ENCODE results near the gene SRPK3.

SRPK3 gene

GRCh38 chrX:153800177-153800722 is 19.4 kb downstream of the SRPK3 start:
- peaks cover 5% of the 10 kb centered on the region for H3K4me1 Mint-ChIP-seq (ENCODE audit: low read depth)
- no peaks in the 10 kb centered on the region for H3K27me3 Mint-ChIP-seq (ENCODE audit: low read depth)

GRCh38 chrX:153800746-153801145 is 19.9 kb downstream of the SRPK3 start:
- Mint-ChIP-seq H3K36me3 (ENCODE audit: low read depth) (peaks cover 2% of the 10 kb centered on the region), H3K27ac (no peak overlapping the region), H3K9me3 (no peaks in the 10 kb centered on the region)

More at GRCh38 chrX:153800177-153800722, 19.4 kb downstream of the SRPK3 start:
- Mint-ChIP-seq H3K27ac (no peak overlapping the region), H3K9me3 (no peaks in the 10 kb centered on the region), H3K4me3 (no peak overlapping the region), H3K36me3 (ENCODE audit: low read depth) (peaks cover 2% of the 10 kb centered on the region)

GRCh38 chrX:153801669-153802068 is 20.8 kb downstream of the SRPK3 start:
- H3K4me3 Mint-ChIP-seq, result no peak overlapping the region
- no peaks in the 10 kb centered on the region for H3K4me1 Mint-ChIP-seq (ENCODE audit: low read depth)
- H3K36me3 Mint-ChIP-seq (ENCODE audit: low read depth), result peaks cover 2% of the 10 kb centered on the region
- H3K9me3 Mint-ChIP-seq, result no peaks in the 10 kb centered on the region
- no peaks in the 10 kb centered on the region for H3K27me3 Mint-ChIP-seq (ENCODE audit: low read depth)
- no peak overlapping the region for H3K27ac Mint-ChIP-seq

More at GRCh38 chrX:153800746-153801145, 19.9 kb downstream of the SRPK3 start:
- no peaks in the 10 kb centered on the region for H3K27me3 Mint-ChIP-seq (ENCODE audit: low read depth)
- no peak overlapping the region for H3K4me3 Mint-ChIP-seq
- peaks cover 5% of the 10 kb centered on the region for H3K4me1 Mint-ChIP-seq (ENCODE audit: low read depth)

DNA sequence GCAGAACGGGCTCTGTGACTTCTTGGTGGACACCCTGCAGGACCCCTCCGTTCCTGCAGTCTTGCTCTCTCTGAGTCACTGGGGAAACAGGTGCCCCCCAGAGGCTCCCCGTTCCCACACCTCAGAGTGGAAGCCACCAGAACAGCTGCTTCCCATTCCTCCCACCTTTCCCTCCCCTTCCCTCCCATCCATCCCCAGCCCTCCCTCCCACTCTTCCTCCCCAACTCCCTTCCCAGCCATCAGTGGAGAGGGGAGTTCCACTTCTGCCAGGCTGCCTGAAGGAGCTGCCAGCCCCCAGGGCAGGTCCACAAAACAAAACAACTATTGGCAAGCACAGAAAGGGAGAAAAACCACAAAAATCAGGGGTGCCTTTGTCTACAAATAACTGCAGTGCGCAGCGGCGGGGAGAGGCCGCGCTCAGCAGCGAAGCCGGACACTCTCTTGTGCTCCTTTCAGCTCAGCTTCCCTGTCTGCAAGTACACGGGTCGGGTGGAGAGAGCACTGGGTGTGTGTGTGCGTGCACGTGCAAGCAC is 21.7 kb downstream of the SRPK3 start:
- no peak overlapping the region for H3K27ac Mint-ChIP-seq
- H3K4me3 Mint-ChIP-seq, result no peak overlapping the region
- no peaks in the 10 kb centered on the region for H3K9me3 Mint-ChIP-seq
- no peaks in the 10 kb centered on the region for H3K4me1 Mint-ChIP-seq (ENCODE audit: low read depth)
- peaks cover 2% of the 10 kb centered on the region for H3K36me3 Mint-ChIP-seq (ENCODE audit: low read depth)
- no peaks in the 10 kb centered on the region for H3K27me3 Mint-ChIP-seq (ENCODE audit: low read depth)

DNA sequence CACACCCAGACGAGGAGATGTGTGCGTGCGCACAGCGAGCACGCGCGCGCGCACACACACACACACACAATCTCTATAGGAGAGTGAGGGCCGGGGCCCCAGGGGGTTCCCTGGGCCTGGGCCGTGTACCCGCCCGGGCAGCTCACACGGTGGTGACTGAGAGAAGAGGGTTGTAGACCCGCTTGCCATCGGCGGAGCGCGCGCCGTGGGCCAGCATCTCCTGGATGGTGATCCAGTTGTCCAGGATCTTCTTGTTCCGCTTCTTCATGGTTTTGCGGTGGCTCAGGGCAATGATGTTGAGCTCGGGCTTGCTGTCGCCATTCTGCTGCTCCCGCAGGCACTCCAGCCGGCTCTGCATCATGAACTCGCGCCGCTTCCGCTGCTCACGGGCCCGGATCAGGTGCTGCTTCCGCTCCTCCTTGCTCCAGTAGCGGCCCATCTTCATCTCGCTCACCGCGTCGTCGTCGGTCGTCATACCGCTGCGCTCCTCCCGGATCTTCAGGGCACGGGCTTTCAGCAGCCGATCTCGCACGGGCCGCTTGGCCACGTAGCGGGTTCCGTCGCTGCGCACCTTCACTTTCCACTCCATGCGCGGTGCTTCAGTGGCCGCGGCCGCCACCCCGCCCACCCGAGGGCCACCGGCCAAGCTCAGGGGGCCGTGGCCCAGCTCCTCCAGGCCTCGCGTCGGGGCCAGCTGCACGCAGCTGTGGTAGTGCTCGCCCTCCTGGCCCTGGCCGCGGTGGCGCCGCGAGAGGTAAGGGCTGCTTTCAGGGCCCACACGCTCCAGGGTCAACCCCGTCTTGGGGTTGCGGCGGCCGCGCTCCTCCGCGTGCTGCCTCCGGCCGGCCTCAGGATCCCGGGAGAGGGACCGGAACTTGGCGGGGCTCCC is 22.6 kb downstream of the SRPK3 start:
- no peaks in the 10 kb centered on the region for H3K4me1 Mint-ChIP-seq (ENCODE audit: low read depth)
- H3K4me3 Mint-ChIP-seq, result no peak overlapping the region
- H3K27me3 Mint-ChIP-seq (ENCODE audit: low read depth), result no peaks in the 10 kb centered on the region
- H3K36me3 Mint-ChIP-seq (ENCODE audit: low read depth), result no peaks in the 10 kb centered on the region
- H3K9me3 Mint-ChIP-seq, result no peaks in the 10 kb centered on the region
- no peak overlapping the region for H3K27ac Mint-ChIP-seq

DNA sequence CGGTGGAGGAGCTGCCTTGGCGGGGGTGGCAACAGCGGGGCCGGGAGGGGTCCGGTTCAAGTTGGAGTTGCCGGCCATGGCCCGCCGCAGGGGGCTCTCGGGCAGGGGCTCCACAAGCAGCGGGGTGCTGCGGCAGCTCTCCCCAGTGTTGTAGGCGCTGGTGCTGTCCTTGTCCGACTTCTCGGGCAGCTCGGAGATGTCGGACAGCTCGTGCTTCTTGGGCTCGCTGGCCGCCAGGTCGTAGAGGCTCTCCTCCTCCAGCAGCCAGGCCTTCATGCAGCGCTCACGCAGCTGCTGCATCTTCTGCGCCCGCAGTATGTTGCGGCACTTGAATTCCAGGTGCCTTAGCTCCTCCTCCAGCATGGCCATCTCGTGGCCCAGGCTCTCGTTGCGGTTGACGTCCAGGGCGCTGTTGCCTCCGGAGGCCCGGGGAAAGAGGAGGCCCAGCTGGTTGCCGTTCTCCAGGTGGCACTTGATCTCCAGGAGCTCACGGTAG is 23.3 kb downstream of the SRPK3 start:
- Mint-ChIP-seq H3K9me3 (no peaks in the 10 kb centered on the region), H3K36me3 (ENCODE audit: low read depth) (no peaks in the 10 kb centered on the region), H3K4me1 (ENCODE audit: low read depth) (no peaks in the 10 kb centered on the region), H3K27me3 (ENCODE audit: low read depth) (no peaks in the 10 kb centered on the region), H3K4me3 (no peak overlapping the region), H3K27ac (no peak overlapping the region)

GRCh38 chrX:153804621-153805020 is 23.8 kb downstream of the SRPK3 start:
- H3K4me1 Mint-ChIP-seq (ENCODE audit: low read depth), result no peaks in the 10 kb centered on the region
- no peaks in the 10 kb centered on the region for H3K27me3 Mint-ChIP-seq (ENCODE audit: low read depth)
- H3K36me3 Mint-ChIP-seq (ENCODE audit: low read depth), result no peaks in the 10 kb centered on the region
- no peak overlapping the region for H3K4me3 Mint-ChIP-seq
- no peaks in the 10 kb centered on the region for H3K9me3 Mint-ChIP-seq
- H3K27ac Mint-ChIP-seq, result no peak overlapping the region

GRCh38 chrX:153805436-153805835 is 24.6 kb downstream of the SRPK3 start:
- no peaks in the 10 kb centered on the region for H3K27me3 Mint-ChIP-seq (ENCODE audit: low read depth)
- no peak overlapping the region for H3K4me3 Mint-ChIP-seq
- H3K36me3 Mint-ChIP-seq (ENCODE audit: low read depth), result no peaks in the 10 kb centered on the region
- no peak overlapping the region for H3K27ac Mint-ChIP-seq
- H3K4me1 Mint-ChIP-seq (ENCODE audit: low read depth), result no peaks in the 10 kb centered on the region
- H3K9me3 Mint-ChIP-seq, result no peaks in the 10 kb centered on the region

DNA sequence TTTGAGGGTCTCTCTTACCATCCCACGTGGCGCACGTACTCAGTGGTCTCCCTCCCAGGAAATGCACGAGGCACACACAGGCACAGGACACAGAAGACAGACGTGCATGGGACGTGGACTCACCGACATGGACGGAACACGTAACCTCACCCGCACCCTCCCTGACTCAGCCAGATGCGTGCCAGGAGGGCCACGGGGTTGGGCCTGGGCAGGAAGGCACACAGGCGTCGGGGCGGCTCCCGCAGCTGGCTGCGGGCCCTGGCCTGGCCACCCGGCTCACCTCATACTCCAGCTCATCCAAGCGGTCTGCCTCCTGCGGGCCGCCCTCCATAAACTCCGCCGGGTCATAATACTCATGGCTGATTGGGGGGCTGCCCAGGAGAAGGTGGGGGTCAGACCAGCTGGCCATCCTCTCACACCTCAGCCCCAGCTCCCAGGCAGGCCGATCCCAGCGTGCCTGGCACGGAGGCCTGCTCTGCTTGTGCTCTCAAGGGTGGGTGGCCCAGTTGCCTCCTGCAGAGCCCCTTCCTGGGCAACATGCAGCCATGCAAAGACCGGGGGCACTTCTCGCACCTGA is 26.2 kb downstream of the SRPK3 start:
- Mint-ChIP-seq H3K9me3 (no peaks in the 10 kb centered on the region), H3K36me3 (ENCODE audit: low read depth) (no peaks in the 10 kb centered on the region), H3K27ac (no peak overlapping the region), H3K4me3 (no peak overlapping the region), H3K4me1 (ENCODE audit: low read depth) (no peaks in the 10 kb centered on the region), H3K27me3 (ENCODE audit: low read depth) (peaks cover 7% of the 10 kb centered on the region)

DNA sequence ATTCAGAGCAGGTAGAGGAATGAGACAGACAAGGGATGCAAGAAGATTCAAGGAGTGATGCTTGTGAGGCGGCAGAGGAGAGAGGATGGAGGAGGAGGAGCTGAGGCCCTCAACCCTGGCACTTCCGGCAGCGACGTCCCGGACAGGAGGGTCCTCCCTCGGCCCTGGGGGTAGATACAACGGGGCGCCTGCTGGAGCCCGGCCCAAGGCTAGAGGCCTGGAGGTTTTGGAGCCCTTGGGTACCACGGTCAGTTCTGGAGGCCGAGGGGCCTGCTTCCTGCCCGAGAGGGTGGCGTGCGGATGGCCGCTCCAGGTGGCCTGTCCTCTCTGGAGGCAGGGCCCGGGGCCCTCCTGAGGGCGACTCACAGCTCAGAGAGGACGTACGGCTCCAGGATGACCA is 27.1 kb downstream of the SRPK3 start:
- Mint-ChIP-seq H3K27ac (no peak overlapping the region), H3K27me3 (ENCODE audit: low read depth) (peaks cover 10% of the 10 kb centered on the region), H3K9me3 (no peaks in the 10 kb centered on the region), H3K4me3 (no peak overlapping the region), H3K4me1 (ENCODE audit: low read depth) (no peaks in the 10 kb centered on the region), H3K36me3 (ENCODE audit: low read depth) (no peaks in the 10 kb centered on the region)

DNA sequence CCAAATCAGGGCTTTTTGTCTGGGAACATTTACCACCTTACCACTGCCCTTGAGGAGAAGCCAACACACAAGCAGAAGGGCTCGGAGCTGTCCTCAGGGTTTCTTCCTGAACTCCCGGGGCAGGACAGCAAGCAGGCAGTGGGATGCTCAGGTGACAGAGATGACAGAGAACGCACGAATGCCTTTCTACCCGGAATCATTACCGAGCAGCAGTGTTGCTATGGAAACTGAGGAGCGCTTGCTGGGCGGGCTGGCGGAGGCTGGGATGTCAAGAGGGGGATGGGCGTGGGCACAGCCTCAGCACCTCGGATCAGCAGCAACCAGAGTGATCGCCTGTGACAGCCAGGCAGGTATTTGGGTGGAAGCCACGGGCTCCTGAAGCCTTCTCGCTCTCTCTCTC is 31.4 kb downstream of the SRPK3 start:
- Mint-ChIP-seq H3K36me3 (ENCODE audit: low read depth) (no peaks in the 10 kb centered on the region), H3K4me1 (ENCODE audit: low read depth) (peaks cover 12% of the 10 kb centered on the region), H3K4me3 (no peak overlapping the region), H3K27me3 (ENCODE audit: low read depth) (peaks cover 31% of the 10 kb centered on the region), H3K9me3 (no peaks in the 10 kb centered on the region), H3K27ac (no peak overlapping the region)

DNA sequence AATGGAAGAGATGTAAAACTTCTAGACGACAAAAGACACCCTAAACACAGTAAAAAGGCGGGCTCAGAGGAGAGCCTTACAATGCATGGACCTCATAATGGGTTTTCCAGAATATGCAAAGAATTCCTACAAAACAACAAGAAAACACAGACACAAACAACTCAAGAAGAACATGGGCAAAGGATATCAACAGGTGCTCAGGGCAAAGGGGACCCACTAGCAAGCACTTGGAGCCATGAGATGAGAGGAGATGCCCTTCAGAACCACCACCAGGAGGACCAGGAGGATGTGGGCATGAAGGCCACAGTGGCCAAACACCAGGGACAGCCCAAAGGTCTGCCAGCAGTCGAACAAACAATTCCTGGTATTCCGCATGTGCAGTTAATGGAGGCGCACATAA is 32.3 kb downstream of the SRPK3 start:
- Mint-ChIP-seq H3K27me3 (ENCODE audit: low read depth) (peaks cover 32% of the 10 kb centered on the region), H3K9me3 (no peaks in the 10 kb centered on the region)

GRCh38 chrX:153814591-153815315 is 33.9 kb downstream of the SRPK3 start:
- Mint-ChIP-seq H3K9me3 (no peaks in the 10 kb centered on the region), H3K27me3 (ENCODE audit: low read depth) (peaks cover 32% of the 10 kb centered on the region), H3K4me1 (ENCODE audit: low read depth) (peaks cover 16% of the 10 kb centered on the region), H3K36me3 (ENCODE audit: low read depth) (no peaks in the 10 kb centered on the region), H3K4me3 (no peak overlapping the region), H3K27ac (no peak overlapping the region)

More for the DNA sequence above, 32.3 kb downstream of the SRPK3 start:
- Mint-ChIP-seq H3K4me1 (ENCODE audit: low read depth) (peaks cover 16% of the 10 kb centered on the region), H3K4me3 (no peak overlapping the region), H3K36me3 (ENCODE audit: low read depth) (no peaks in the 10 kb centered on the region), H3K27ac (no peak overlapping the region)
